Measurements from ENCODE around the gene MPP4. TPM values are rescaled to one million over a fixed set of nuclear protein-coding genes. Genes with fewer than 3 reads are reported as not detected.

The MPP4 gene
- total RNA-seq, 1 experiment from 2014 or later: not detected

GRCh38 chr2:201664334-201664733 is 34.1 kb downstream of the MPP4 start:
- DNase-seq (ENCODE audit: low read depth, low spot score) (no peak), ATAC-seq (no peak)
- no peak overlapping the region for H3K27ac ChIP-seq (ENCODE audit: low read length)
- H3K27me3 ChIP-seq (ENCODE audit: control insufficient read depth, insufficient read depth, low read length): no peaks in the 10 kb centered on the region
- no TSS peak for BruUV-seq (replicated peaks)
- intact Hi-C loops (cut with micrococcal nuclease; ENCODE audit: unreplicated experiment) (no loop called here), in situ Hi-C loops (cut with HindIII; ENCODE audit: low pct_unique_long_range_greater_than_20kb, low sequenced_read_pairs) (no loop called here)
- no peaks in the 10 kb centered on the region for H3K9me3 ChIP-seq (ENCODE audit: control insufficient read depth, insufficient read depth, low read depth, low read length)
- no peak overlapping the region for H3K4me3 ChIP-seq (ENCODE audit: low read depth in 2 of 2, low read length in 2 of 2)
- POLR2A ChIA-PET: interaction anchor here (0.6 kb wide), 1 partner anchor 230 kb away, joined by 6 read pairs; no protein-coding TSS in a partner anchor
- no peaks in the 10 kb centered on the region for H3K36me3 ChIP-seq (ENCODE audit: control insufficient read depth, insufficient read depth, low read length)
- CTCF ChIA-PET: no interaction called here
- no peaks in the 10 kb centered on the region for H3K4me1 ChIP-seq (ENCODE audit: control insufficient read depth, insufficient read depth, low read length)
- no peak for TF ChIP-seq TCF7L2 (IDR thresholded peaks at IDR 0.05; ENCODE audit: low read depth, low read length)
- TF ChIP-seq REST (IDR thresholded peaks at IDR 0.05; ENCODE audit: insufficient read depth in 1 of 2, low read depth in 2 of 2, low read length in 1 of 2): no peak
- no peak for TF ChIP-seq SIN3A (IDR thresholded peaks at IDR 0.05; ENCODE audit: borderline replicate concordance, insufficient read depth, low read depth, low read length)
- no peak for TF ChIP-seq CTCF (IDR thresholded peaks at IDR 0.05)
- TF ChIP-seq POLR2AphosphoS5 (IDR thresholded peaks at IDR 0.05; ENCODE audit: low read depth, low read length): no peak

- no peak for ATAC-seq
- H3K4me1 ChIP-seq (ENCODE audit: control insufficient read depth, insufficient read depth, low read length): no peaks in the 10 kb centered on the region
- H3K36me3 ChIP-seq (ENCODE audit: control insufficient read depth, insufficient read depth, low read length): no peaks in the 10 kb centered on the region
- H3K9me3 ChIP-seq (ENCODE audit: control insufficient read depth, insufficient read depth, low read depth, low read length): no peaks in the 10 kb centered on the region
- POLR2A ChIA-PET: no interaction called here
- H3K27ac ChIP-seq (ENCODE audit: low read length): no peak overlapping the region
- in situ Hi-C loops (cut with HindIII; ENCODE audit: low pct_unique_long_range_greater_than_20kb, low sequenced_read_pairs) (no loop called here), intact Hi-C loops (cut with micrococcal nuclease; ENCODE audit: unreplicated experiment) (no loop called here)
- no peak for DNase-seq (ENCODE audit: low read depth, low spot score)
- CTCF ChIA-PET: no interaction called here
- BruUV-seq (replicated peaks): no TSS peak
- no peak overlapping the region for H3K4me3 ChIP-seq (ENCODE audit: low read depth in 2 of 2, low read length in 2 of 2)
- TF ChIP-seq POLR2AphosphoS5 (IDR thresholded peaks at IDR 0.05; ENCODE audit: low read depth, low read length): no peak
- no peak for TF ChIP-seq TCF7L2 (IDR thresholded peaks at IDR 0.05; ENCODE audit: low read depth, low read length)
- TF ChIP-seq SIN3A (IDR thresholded peaks at IDR 0.05; ENCODE audit: borderline replicate concordance, insufficient read depth, low read depth, low read length): no peak
- no peak for TF ChIP-seq CTCF (IDR thresholded peaks at IDR 0.05)
- TF ChIP-seq REST (IDR thresholded peaks at IDR 0.05; ENCODE audit: insufficient read depth in 1 of 2, low read depth in 2 of 2, low read length in 1 of 2): no peak
- no peaks in the 10 kb centered on the region for H3K27me3 ChIP-seq (ENCODE audit: control insufficient read depth, insufficient read depth, low read length)
Observed at GRCh38 chr2:201661366-201661765, 37.1 kb downstream of the MPP4 start.
